Lower leg skin (tissue), 3 donors: ENCODE measurements around the gene TEX13B.

ENCODE experiments used
- CTCF ChIP-seq, 3 donors: fragments of 450-650 bp; IDR thresholded peaks; one replicate each; pipeline ENCODE4 v1.5.1; 2016; ENCODE audit warnings: antibody characterized with exemption in 3 of 3, mild to moderate bottlenecking in 3 of 3, moderate library complexity in 2 of 3
- POLR2A ChIP-seq, 2 donors: fragments of 450-650 bp; IDR thresholded peaks; one replicate each; pipeline ENCODE4 v1.6.1; 2016 to 2017; ENCODE audit warnings: antibody characterized with exemption in 2 of 2, mild to moderate bottlenecking in 1 of 2, moderate library complexity in 1 of 2

- no peak for TF ChIP-seq POLR2A (IDR thresholded peaks at IDR 0.05)
- TF ChIP-seq CTCF (IDR thresholded peaks at IDR 0.05): no peak
Measured at GRCh38 chrX:108025954-108026600, 43.9 kb upstream of the TEX13B start.
